C4-2B (cell line): ENCODE measurements around the gene IGF2BP3.
"Not testable (repeated sequence)": the region's sequence is repeated elsewhere in the genome, so short reads cannot be mapped to it uniquely, and the experiment has no call there.

Experiments used
- H3K27ac ChIP-seq: fragments of 450-650 bp; 2 replicates; pipeline ENCODE4 v1.5.1; 2017
- ZFX ChIP-seq: fragments of 450-650 bp; IDR thresholded peaks from 2 replicates; pipeline ENCODE4 v1.6.1; 2017
- TF ChIP-seq, protein P1 (sequence below): fragments of 450-650 bp; conservative IDR thresholded peaks from 2 replicates; pipeline ENCODE4 v1.5.1; 2017; ENCODE audit warnings: mild to moderate bottlenecking

Gene IGF2BP3

DNA sequence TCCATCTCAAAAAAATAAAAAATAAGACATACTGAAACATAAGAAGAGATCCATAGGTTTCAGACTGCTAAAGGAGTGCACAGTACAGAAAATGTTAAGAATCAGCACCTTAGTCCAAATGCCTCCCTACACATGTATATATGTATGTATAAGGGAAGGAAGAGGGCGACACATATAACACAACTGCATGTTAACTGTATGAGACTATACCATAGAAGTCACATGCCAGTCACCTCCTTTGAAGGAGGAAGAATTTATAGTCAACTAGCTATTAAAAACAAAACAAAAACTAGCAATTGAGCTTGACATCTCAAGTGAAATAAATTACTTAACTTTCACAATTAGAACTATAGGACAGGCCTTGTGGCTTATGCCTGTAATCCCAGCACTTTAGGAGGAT, 50.4 kb downstream of the IGF2BP3 start:
- TF ChIP-seq, protein P1, sequence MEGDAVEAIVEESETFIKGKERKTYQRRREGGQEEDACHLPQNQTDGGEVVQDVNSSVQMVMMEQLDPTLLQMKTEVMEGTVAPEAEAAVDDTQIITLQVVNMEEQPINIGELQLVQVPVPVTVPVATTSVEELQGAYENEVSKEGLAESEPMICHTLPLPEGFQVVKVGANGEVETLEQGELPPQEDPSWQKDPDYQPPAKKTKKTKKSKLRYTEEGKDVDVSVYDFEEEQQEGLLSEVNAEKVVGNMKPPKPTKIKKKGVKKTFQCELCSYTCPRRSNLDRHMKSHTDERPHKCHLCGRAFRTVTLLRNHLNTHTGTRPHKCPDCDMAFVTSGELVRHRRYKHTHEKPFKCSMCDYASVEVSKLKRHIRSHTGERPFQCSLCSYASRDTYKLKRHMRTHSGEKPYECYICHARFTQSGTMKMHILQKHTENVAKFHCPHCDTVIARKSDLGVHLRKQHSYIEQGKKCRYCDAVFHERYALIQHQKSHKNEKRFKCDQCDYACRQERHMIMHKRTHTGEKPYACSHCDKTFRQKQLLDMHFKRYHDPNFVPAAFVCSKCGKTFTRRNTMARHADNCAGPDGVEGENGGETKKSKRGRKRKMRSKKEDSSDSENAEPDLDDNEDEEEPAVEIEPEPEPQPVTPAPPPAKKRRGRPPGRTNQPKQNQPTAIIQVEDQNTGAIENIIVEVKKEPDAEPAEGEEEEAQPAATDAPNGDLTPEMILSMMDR = no peak
- no peak for TF ChIP-seq ZFX
- H3K27ac ChIP-seq = no peak overlapping the region

DNA sequence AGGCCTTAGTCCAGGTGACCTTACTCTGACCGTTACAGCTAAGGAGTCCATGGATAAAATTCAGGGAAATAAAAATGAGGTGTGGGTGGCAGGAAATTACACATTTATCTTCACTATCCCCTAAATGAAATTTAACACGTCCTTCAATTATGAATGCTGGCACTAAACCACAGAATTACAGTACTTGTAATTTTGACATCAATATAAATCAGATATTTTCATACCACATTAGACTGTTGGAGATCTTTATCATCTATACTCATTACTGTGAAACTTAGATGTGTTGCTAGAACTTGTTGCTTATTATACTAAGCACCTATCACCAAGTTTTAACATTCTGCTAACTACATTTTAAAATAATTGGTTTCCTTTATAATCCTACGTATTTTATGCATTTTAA, 51.1 kb downstream of the IGF2BP3 start:
- no peak overlapping the region for H3K27ac ChIP-seq
- no peak for TF ChIP-seq ZFX
- TF ChIP-seq, protein P1 = no peak

DNA sequence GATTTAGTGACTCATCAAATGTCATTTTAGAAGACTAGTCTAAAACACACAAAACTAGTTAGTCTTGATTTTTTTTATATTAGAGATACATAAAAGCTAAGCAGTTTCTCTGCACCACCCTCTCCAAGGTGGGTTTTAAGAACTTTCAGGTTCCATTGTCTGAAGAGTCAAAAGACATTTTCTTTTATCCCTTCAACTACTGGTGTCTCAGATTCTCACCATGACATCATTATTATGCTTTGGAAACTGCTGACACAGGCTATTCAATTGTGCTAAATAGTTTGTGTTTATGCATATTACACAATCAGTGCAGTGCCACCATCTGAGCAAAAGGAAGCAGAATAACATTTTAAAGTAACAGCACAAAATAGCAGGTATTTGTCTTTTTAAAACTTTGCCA, 52.2 kb downstream of the IGF2BP3 start:
- no peak for TF ChIP-seq ZFX
- TF ChIP-seq, protein P1 = no peak; the same call in 1 of the 2 replicates
- no peak overlapping the region for H3K27ac ChIP-seq

DNA sequence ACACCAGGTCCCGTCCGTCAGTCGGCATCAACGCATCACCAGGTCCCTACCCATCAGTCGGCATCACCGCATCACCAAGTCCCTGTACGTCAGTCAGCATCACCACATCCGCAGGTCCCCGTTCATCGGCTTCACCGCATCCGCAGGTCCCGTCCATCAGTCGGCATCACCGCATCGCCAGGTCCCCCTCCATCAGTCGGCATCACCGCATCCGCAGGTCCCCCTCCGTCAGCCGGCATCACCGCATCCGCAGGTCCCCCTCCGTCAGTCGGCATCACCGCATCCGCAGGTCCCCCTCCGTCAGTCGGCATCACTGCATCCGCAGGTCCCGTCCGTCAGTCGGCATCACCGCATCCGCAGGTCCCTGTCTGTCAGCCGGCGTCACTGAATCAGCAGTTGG, 55.1 kb downstream of the IGF2BP3 start:
- TF ChIP-seq ZFX = no peak
- TF ChIP-seq, protein P1 = no peak
- H3K27ac ChIP-seq = no peak overlapping the region

DNA sequence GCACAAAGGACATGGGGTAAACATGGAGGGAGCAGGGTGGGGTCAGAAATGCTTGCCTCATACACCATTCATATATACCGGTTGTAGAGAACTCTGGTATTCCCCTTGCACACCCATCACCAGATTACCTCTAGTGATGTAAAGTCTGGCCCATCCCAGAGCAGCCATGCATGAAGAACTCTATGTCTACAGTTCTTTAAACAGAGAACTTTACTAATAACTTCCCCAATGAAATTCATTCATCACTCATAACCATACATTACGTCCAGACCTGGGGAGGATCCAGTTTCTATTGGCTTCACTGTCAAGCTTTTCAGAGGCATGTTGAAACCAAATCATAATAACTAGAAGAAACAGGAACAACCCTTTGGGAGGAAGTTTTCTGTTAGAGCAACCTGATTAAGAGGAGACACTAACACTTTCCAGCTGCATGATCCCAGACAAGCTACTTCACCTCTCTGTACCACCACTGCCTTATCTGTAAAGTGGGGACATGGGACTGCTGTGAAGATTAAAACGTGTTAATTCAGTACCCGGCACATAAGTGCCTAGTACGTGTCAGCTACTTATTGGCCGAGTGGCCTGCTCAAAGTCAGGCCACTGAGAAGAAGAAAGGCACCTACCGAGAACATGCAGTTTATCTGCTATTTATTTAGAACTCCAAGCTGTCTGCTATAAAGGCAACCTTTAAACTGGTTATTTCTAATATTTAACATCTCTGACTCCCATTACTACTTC, 59.7 kb downstream of the IGF2BP3 start:
- H3K27ac ChIP-seq = no peak overlapping the region
- no peak for TF ChIP-seq ZFX
- TF ChIP-seq, protein P1 = no peak

DNA sequence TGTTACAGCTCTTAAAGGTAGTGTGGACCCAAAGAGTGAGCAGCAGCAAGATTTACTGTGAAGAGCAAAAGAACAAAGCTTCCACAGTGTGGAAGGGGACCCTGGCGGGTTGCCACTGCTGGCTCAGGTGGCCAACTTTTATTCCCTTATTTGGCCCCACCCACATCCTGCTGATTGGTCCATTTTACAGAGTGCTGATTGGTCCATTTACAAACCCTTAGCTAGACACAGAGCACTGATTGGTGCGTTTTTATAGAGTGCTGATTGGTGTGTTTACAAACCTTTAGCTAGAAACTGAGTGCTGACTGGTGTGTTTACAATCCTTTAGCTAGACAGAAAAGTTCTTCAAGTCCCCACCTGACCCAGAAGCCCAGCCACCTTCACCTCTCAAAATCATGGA, 63.7 kb downstream of the IGF2BP3 start:
- not testable (repeated sequence) for H3K27ac ChIP-seq

DNA sequence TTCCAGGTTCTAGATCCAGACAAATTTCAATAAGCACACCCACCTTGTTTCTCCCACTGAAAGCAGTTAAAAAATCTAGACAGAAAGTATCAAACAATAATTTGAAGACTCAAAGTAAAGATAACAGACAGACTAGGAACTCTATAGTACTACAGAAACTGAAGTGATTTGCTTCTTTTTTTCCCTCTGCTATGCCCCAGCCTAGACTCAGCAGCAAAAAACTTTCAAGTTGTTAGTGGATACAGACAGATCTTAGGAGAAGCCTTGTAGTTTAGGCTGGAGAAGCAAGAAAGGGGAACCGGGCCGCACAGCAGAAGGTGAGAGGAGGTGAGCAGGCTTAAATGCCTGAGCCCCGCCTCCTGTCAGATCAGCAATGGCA, 65.1 kb downstream of the IGF2BP3 start:
- H3K27ac ChIP-seq = no peak overlapping the region
- TF ChIP-seq, protein P1 = no peak
- TF ChIP-seq ZFX = no peak
